ENCODE measurements around the gene TUG1. TPM values are rescaled to one million over a fixed set of nuclear protein-coding genes. Genes with fewer than 3 reads are reported as not detected.
A peak's percentile ranks its signal among the peaks of the same experiment; 100 is the strongest.

Gene TUG1
- total RNA-seq, 1 donor from 2014 or later: 83.0 TPM

DNA sequence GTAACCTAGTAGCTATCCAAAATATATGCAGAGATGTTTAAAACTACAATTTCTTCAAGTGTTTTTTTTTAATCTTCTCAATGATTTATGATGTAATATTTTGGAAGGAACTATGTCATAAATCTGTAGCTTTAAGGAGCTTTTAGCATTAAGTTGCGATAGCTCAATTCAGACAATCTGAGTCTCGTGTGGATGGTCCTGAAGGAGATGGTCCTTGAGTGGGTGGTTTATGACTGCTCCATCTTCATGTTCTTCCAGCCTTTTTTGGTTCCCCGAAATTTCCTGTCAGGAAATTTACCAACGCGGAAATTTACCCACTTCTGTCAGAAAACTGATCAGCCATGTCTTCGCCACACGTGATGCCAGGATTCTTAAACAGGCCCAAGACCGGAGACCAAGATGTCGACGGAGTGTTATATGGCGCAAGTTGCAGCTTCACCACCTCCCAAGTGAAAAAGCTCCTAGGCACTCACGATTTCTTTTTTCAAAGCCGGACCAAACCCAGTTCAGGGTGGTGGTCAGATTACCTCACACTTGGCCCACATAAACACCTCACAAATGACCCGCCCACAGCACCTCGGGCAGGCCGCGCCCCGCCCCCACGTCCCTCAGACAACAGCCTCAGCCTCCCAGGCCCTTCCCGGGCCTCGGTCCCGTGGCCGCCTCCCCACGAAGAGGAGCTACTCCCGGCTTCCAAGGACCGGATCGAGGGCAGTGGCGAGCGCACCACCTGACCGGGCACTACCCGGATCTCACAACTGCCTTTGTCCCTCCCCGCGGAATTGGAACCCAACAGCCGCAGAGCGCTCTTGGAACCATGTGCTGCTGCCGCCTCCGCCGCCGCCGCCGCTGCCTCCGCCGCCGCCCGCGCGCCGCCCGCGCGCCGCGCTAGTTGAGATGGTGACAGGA is 796 bp upstream of the TUG1 start, which contains the start of gene MORC2:
MORC2 (minus strand) TSS at position 760 of the 909 bp plus-strand sequence. CDS start 885 bp downstream, outside the sequence.
- peak within 1 kb of the TSS; percentile 95 for H3K4me3 Mint-ChIP-seq
- POLR2A ChIA-PET: interaction anchor here (0.7 to 3.7 kb wide), 17 partner anchors 11 to 701 kb away, joined by 3 to 41 read pairs (median 8); partner anchors contain the start of genes PATZ1, PES1, RNF185 and SELENOM
- ATAC-seq (ENCODE audit: low read depth) (peak; percentile 2), DNase-seq (no peak)
- peaks cover 15% of the 10 kb centered on the region for H3K9me3 Mint-ChIP-seq
- intact Hi-C loops (cut with micrococcal nuclease): loop anchor here (2.0 to 5.0 kb wide), 3 partner anchors 379 to 784 kb away; partner anchors contain the start of genes DEPDC5, DRG1, PATZ1 and PRR14L
- peaks cover 44% of the 10 kb centered on the region for H3K36me3 Mint-ChIP-seq (ENCODE audit: low read depth)
- no peak for TF ChIP-seq CTCF (IDR thresholded peaks at IDR 0.05)
- CTCF ChIA-PET: interaction anchor here (0.8 to 1.9 kb wide), 3 partner anchors 117 to 333 kb away, joined by 3 to 5 read pairs (median 4); no protein-coding TSS in a partner anchor
- no peaks in the 10 kb centered on the region for H3K27me3 Mint-ChIP-seq
- peaks cover 56% of the 10 kb centered on the region for H3K4me1 Mint-ChIP-seq
- H3K27ac Mint-ChIP-seq: peak within 1 kb of the TSS; percentile 94

DNA sequence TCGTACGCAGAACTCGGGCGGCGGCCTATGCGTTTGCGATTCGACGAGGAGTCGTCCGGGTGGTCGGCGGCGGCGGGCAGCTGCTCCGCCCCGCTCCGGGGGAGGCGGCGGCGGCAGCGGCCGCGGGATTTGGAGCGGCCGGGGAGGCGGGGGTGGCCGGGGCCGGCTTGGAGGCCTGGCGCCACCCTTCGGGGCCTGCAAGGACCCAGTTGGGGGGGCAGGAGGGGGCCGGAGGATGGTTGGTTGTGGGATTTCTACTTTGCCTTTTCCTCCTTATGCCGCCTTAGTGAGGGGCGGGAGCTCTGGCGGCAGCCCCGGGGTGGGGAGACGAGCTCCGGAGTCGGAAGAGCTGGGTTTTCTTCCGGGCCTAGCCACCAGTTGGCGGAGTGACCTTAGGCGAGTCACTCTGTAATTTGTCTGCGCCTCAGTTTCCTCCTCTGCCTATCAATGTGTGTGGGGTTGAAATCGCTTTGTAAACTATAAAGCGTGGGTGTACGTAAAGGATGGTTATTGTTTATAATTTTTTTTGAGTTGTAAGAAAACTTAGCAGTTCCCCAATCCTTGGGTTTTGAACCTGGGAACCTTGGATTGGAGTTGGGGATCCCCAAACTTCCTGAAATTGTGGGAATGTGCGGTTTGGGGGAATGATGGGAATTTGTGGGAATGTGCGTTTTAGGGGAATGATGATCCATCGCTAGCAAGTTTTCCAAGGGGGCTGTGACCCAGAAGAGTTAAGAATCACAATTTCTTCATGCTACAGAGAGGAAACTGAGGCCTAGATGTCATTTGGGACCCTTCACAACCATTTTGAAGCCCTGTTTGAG is 679 bp downstream of the TUG1 start:
- H3K27ac Mint-ChIP-seq: peak overlapping the region; percentile 81
- ChIA-PET CTCF (interaction anchor here (1.0 to 1.9 kb wide), 3 partner anchors 115 to 335 kb away, joined by 4 to 6 read pairs (median 5); no protein-coding TSS in a partner anchor), POLR2A (interaction anchor here (0.6 to 3.7 kb wide), 20 partner anchors 9 to 1700 kb away, joined by 3 to 41 read pairs (median 7); partner anchors contain the start of genes FBXO7, PATZ1, PES1 and RNF185)
- H3K9me3 Mint-ChIP-seq: peaks cover 21% of the 10 kb centered on the region
- ATAC-seq (ENCODE audit: low read depth) (peak; percentile 23), DNase-seq (no peak)
- peaks cover 59% of the 10 kb centered on the region for H3K36me3 Mint-ChIP-seq (ENCODE audit: low read depth)
- intact Hi-C loops (cut with micrococcal nuclease): loop anchor here (1.0 to 5.0 kb wide), 11 partner anchors 49 to 783 kb away; partner anchors contain the start of genes DEPDC5, DRG1, DUSP18 and LIMK2
- no peak for TF ChIP-seq CTCF (IDR thresholded peaks at IDR 0.05)
- peaks cover 58% of the 10 kb centered on the region for H3K4me1 Mint-ChIP-seq
- peak overlapping the region; percentile 95 for H3K4me3 Mint-ChIP-seq
- H3K27me3 Mint-ChIP-seq: no peaks in the 10 kb centered on the region

- ATAC-seq (ENCODE audit: low read depth): no peak
- DNase-seq: no peak
- peak overlapping the region; percentile 81 for H3K27ac Mint-ChIP-seq
- no peaks in the 10 kb centered on the region for H3K27me3 Mint-ChIP-seq
- CTCF ChIA-PET: no interaction called here
- no peak for TF ChIP-seq CTCF (IDR thresholded peaks at IDR 0.05)
- POLR2A ChIA-PET: interaction anchor here (0.9 to 3.7 kb wide), 6 partner anchors 111 to 1505 kb away, joined by 3 to 41 read pairs (median 12); partner anchors contain the start of genes FBXO7, RNF185 and SMTN
- peaks cover 65% of the 10 kb centered on the region for H3K36me3 Mint-ChIP-seq (ENCODE audit: low read depth)
- intact Hi-C loops (cut with micrococcal nuclease): no loop called here
- peak overlapping the region; percentile 95 for H3K4me3 Mint-ChIP-seq
- H3K4me1 Mint-ChIP-seq: peaks cover 56% of the 10 kb centered on the region
- peaks cover 25% of the 10 kb centered on the region for H3K9me3 Mint-ChIP-seq
Observed at GRCh38 chr22:30970356-30970746, 1.3 kb downstream of the TUG1 start.

DNA sequence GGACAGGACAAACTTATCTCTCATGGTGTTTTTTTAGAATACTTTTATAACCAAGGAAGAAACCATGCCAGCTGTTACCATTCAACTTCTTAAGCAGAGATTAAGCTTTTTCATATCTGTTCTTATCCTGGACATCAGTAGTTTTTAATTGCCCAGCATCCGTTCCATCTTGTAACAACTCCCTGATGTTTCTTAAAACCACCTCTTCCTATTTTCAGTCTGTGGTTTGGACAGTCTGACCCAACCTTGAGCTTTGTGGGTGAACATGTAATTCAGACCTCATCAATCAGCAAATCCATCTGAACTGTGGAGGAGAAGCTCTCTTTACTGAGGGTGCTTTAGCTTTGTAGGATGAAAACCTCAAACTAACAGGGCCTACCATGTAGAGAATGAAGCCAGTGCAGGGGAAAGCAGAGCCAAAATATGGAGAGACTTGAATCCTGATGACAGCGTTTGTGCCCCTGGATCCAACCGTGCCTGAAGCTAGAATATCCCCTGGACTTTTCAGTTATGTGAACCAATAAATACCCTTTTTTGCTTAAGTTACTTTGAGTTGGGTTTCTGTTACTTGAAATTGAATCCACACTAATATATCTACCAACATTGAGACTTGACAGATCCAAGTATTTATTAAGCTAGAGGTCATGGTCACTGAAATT is 9.4 kb downstream of the TUG1 start:
- H3K4me3 Mint-ChIP-seq: no peak overlapping the region
- peaks cover 8% of the 10 kb centered on the region for H3K4me1 Mint-ChIP-seq
- POLR2A ChIA-PET: interaction anchor here (1.9 kb wide), 1 partner anchor 10 kb away, joined by 9 read pairs; the partner anchor contains the start of genes MORC2 and TUG1
- intact Hi-C loops (cut with micrococcal nuclease): no loop called here
- TF ChIP-seq CTCF (IDR thresholded peaks at IDR 0.05): no peak
- no peaks in the 10 kb centered on the region for H3K27me3 Mint-ChIP-seq
- peaks cover 49% of the 10 kb centered on the region for H3K9me3 Mint-ChIP-seq
- CTCF ChIA-PET: no interaction called here
- H3K36me3 Mint-ChIP-seq (ENCODE audit: low read depth): peaks cover 44% of the 10 kb centered on the region
- DNase-seq (no peak), ATAC-seq (ENCODE audit: low read depth) (no peak)
- H3K27ac Mint-ChIP-seq: no peak overlapping the region
